Limb (tissue), 2 donors: ENCODE data around the gene CEP78.

Source experiments
- DNase-seq, 2 donors: peaks; one replicate each; pipeline ENCODE4 v3.0.0-alpha.2; 2016; ENCODE audit errors: extremely low spot score in 2 of 2

CEP78 gene

DNA sequence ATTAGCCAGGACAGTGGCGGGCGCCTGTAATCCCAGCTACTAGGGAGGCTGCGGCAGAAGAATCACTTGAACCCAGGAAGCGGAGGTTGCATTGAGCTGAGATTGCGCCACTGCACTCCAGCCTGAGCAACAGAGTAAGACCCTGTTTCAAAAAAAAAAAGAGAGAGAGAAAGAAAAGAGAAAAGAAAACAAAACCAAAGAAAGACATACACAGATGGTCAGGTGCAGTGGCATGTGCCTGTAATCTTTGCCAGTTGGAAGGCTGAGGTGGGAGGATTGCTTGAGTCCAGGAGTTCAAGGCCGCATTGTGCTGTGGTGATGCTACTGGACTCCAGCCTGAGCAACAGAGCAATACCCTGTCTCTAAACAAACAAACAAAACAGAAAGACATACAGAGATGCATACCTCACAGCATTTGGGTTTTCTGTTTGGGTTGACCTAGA, 51.1 kb downstream of the CEP78 start:
- DNase-seq = no peak

DNA sequence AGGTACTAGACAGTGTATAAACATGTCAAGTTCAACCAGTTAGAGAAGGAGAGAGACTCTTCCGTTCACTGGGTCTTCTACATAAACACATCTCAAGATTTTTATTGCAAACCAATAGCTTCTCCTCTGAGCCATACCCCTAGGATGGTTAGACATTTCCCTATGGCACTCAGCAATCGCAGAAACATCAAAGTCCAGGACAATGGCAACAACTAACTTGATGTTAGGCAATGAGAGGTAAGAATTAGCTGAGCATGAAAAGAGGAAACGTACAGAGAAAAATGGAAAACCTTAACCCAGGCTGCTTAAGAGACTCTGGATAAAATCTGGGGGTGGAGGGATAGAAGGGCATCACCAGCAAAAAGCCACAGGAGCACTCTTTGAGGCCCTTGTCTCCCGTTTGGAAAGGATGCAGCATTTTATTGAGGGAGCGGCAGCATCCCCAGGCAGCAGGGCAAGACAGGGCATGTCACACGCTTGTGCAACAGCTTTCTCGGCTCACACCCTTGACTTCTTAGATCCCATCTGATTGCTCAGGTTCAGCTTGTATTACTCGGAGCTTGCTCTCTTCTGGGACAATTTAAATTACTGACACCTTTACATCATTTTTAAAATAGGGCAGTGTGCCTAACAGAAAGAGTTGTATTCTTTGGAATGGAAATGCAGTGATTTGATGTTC, 52.5 kb downstream of the CEP78 start:
- DNase-seq = no peak

DNA sequence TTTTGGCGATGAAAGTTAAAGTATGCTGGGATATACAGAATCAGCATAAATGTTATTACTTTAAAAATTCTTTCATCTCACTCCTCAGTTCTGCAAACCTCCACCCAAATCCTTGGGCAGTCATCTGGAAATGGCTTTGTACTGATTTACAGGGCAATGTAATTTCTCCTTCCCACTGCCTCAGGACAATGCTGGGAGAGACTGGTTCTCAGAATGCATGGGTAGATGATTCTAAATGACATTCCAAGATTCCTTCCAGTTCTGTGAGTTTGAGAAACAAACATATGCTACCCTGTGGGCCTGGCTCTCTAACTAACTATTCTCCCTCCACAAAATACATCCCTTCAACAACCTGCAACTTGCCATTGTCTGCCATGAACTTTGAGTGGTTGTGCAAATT, 53.6 kb downstream of the CEP78 start:
- DNase-seq = no peak

DNA sequence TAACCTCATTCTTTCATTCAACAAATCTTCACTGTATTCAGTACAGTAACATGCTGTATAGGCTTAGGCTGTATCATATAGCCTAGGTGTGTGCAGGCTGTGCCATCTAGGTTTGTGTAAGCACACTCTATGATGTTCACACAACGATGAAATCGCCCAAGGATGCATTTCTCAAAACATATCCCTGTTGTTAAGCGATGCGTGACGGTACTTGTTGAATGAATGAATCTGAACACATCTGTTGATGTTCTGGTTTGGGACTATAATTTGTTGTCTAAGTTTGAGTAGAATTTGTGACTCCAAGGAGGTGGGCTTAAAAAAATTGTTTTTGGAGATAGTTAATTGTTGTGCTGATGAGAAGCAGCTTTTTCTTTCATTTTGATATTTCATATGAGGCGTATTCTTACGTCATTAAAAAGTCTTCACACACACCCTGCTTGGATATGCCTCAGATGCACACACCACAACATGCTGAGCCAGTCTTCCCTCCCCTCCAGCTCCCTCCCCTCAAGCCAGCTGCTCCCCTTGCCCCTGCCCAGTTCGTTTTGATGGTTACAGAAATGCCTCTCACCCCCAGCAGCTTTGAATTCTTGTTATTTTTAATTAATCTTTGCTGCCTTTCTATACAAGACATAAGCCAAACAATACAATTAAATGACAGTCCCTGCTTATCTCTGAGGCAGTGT, 55.5 kb downstream of the CEP78 start:
- DNase-seq = no peak

DNA sequence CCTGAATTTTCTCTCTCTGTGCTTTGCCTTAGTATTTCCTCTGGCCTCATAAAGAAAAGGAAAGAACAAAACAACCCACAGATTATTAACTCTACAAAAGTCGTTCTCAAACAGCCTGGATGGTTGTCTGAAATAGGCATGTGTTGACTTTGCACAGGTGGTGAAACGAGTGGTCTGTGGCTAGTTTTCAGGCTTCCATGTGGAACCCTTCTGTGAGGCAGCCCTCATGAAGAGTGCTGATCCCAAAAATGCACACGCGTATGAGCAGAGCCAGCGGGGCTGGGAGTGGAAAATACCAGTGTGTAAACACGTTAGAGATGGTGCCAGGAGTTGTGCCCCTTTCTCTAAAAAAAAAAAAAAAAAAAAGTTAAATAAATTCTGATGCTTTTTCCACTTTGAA, 56.2 kb downstream of the CEP78 start:
- no peak for DNase-seq

DNA sequence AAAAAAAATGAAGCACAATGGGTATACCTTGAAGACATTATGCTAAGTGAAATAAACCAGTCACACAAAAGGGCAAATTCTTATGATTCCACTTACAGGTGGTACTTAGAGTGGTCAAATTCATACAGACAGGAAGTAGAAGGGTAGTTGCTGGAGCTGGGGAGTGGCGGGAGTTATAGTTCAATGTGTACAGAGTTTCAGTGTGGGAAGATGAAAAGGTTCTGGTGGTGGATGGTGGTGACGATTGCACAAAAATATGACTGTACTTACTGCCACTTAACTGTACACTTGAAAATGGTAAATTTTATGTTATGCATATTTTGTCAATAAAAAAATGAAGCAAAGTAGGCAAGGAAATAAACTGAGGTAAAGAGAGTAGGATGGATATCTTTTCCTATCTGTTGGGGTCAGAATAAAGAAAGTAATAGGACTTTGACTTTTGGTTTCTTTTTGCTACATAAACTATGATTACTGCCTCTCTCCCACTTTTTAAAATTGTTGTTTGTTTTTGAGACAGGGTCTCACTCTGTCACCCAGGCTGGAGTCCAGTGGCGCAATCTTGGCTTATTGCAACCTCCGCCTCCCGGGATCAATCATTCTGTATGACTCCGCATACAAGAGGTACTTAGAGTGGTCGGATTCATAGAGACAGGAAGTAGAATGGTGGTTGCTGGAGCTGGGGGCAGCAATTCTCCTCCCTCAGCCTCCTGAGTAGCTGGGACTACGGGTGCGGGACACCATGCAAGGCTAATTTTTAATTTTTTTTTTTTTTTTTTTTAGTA, 57.0 kb downstream of the CEP78 start:
- no peak for DNase-seq

DNA sequence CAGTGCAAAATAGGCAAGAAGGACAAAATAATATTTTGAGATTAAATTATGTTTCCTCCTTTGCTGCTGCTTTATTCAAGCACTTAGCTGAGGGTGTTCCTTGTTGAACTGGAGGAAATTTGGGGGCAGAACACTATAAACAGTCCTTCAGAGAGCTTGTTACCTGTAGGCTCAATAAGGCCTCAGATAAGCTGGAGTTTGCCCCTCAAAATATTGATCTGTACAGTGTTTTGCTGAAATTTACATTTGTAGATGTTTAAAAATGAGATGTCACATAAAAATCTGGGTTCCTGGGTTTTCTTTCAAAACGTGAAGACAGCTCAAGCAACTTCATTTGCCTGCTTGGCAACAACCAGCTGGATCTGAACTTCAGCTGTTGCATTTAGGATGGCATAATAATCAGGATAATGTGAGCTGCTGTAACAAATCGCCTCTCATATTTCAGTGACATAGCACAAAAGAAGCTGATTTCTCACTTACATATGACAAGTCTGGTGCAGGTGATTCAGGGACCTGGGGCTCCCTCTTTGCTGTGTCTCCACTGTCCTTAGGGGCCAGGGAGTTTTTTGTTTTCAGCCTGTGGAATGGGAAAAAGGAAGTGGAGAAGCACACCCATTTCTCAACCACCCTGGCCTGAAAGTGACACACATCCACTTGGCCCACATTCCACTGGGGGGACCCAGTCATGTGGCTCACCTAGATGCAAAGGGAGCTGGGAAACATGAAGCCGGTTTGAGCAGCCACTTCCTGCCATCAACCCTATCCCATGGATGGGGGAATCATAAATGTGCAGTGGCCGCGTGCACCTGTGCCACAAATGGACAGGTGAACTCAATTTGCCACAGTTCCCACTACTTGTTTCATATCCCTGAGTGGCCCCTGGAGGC, 58.7 kb downstream of the CEP78 start:
- DNase-seq = no peak

DNA sequence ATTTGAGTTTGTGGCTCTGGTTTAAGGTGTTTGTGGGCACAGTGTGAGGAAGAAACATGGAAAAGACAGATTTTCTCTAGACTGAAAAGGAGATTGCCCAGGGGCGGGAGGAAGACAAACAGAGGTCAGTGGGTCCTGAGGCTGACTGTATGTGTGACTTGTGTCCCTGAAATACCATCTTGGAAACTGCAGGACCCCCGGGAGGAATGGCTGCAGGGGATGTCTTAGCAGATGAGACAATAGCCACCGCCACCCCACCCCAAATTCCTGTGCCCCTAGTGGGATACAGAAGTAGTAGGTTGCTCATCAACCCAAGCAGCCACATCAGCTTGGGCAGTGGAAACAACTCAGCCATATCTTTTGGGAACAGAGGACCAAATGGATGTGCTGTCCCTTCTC, 59.3 kb downstream of the CEP78 start:
- no peak for DNase-seq

DNA sequence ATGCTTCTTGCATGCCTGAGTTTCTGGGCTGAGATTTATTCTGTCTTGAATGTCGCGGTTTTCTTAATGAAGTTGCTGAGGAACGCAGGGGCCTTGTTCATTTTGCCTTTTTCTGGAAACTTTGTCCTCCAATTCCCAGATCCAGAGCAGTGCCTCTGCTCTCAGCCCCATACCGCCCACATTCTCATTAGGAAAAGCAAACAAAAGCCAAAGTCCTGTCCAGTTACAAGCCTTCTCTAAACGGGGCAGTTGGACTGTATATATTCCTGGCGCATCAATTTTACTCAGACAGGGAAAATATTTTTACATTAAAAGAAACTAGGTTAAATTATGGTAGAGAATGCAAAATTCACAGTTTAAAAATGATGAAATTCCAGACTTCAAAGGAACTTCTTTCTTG, 59.9 kb downstream of the CEP78 start:
- no peak for DNase-seq

DNA sequence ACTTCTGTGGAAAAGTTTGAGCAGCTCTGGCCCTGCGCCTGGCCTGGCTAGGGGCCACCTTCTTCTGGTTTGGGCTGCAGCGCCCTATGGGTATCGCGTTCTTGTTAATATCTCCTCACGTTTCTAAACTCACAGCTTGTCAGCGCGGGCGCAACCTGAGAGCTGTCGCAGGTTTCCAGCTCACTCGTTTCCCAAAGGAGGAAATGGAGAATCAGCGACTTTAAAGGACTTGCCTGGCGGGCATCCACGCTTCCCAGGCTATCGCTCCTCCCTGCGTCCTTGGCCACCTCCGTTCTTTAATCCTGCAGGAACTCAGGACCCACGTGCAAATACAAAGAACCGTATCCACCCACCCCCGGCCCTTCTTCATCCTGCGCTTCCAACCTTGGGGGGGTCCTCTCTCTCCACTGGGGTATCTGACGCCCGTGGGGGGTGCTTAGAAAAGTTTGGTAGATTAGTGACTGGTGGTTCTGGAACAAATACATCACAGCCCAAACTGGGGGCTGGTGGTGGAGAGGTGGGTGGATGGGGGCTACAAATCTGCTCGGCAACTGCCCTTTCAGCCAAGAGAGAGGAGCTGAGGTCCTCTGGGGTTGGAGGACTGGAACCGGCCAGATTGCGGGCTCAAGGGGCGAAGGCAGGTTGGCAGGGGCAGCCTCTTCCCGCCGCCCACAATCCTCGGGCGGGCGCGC, 60.5 kb downstream of the CEP78 start:
- DNase-seq = peak; percentile 72 to 81

DNA sequence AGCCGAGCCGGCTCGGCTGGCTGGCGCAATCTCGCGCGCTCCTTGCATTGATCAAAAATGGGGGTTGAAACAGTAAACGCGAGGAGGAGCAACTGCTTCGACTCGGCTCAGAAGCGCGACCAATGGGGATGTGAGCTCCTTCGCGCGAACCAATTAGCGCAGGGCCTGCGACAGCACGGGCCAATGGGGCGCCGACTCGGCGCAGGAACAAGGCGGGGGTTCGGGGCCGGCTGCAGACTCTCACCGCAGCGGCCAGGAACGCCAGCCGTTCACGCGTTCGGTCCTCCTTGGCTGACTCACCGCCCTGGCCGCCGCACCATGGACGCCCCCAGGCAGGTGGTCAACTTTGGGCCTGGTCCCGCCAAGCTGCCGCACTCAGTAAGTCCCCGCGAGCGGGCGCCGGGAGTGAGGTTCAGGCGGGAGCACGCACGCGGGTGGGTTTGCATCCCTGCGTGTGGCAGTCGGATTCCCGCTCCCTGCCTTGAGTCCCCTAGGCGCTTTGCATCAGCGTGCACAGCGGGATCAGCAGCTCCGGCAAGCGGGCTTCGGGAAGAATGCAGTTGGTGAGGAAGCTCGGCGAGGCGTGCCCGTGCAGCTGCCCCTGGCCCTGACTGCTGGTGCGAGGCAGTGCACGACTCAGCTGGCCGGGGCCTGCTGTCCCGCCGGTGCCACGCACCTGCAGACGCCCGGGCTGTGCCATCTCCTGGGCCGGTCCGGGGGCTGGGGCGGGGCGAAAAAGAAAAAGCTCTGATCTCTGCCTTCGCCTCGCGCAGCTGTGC, 61.2 kb downstream of the CEP78 start, which contains the start of gene PSAT1:
Gene PSAT1, plus strand, starts transcription at position 233 of the 779 bp plus-strand sequence. Its CDS starts 86 bp downstream, at position 319.
- DNase-seq = peak; percentile 92 to 95

DNA sequence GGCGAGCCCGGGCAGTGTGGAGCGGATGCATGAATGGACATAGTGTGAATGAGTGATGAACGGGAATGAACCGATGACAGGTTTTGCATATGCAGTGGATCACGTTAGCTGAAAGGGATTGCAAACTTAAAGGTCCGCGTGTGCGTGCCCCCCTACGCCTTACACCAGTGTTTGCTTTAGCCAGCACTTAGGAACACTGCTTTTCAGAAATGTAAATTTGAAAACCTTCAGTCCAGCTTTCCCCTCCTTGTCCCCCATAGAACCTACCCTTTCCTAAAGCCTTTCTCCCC, 61.7 kb downstream of the CEP78 start:
- no peak for DNase-seq

DNA sequence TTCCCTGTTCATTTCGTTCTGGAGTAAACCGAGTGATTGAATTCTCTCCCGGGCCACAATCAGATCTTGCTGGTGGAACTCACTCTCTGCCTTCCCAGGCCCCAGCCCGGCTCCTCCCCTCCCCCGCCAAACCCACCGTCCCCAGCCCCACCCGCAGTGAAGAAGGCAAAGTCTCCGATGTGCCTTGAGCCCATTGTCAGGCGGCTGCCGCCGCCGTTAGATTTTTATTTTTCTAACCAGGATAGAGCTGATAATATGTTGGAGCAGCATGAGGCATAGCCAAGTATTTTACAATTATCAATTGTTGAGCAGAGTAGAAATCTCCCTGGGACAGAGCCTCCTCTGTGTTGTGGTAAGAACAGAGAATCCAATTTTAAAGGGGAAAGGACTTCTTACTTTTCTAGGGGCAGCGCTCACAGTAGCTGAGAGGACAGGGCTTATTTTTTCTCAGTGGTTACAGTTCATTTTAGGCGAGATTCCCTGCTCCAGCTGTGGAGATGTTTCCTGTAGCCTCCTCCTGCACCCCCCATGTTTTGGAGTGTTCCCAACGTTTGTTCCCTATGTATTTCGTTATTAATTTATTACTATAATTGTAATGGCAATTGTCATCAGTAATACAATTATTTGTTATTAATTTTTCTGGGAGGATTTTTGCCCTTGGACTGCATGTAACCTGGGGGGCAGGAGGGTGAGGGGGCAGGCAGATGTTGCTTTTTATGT, 62.3 kb downstream of the CEP78 start:
- DNase-seq = peak in 1 of 2 donors; percentile 57

DNA sequence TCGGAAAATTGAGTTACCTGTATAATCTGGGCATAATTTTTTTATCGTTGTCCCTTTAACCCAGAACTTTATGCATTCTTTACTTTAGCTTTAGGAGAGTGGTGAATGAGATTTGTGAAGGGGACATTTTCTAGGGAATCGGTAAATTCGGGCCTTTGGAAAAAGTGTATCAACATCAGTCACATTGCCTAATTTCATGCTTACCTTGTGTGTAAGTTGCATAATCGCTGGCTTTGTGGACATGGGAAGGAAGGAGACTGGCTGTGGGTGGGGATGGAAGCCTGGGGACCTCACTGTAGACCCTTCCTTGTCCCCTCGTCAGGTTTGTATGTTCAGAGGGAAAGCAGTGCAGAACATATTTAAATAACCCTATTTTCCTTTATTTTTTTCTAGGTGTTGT, 64.3 kb downstream of the CEP78 start:
- DNase-seq = no peak

DNA sequence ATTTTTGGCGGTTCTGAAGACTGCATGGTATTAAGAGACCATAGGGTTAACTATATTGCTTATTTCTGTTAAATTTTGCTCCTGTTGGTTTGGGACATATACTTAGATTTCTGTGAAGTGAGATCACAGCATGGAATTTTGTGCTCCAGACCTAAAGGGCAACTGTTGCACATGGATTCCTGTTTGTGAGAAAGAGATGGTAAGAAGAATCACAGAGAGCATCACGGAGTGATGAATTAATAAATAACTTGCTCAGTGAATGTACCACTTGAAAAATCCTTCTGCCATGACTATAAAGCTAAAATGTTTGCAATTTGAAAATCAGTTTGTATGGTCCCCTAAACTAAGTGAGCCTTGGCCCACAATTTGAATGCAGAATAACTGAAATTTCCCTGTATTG, 65.6 kb downstream of the CEP78 start:
- DNase-seq = no peak

DNA sequence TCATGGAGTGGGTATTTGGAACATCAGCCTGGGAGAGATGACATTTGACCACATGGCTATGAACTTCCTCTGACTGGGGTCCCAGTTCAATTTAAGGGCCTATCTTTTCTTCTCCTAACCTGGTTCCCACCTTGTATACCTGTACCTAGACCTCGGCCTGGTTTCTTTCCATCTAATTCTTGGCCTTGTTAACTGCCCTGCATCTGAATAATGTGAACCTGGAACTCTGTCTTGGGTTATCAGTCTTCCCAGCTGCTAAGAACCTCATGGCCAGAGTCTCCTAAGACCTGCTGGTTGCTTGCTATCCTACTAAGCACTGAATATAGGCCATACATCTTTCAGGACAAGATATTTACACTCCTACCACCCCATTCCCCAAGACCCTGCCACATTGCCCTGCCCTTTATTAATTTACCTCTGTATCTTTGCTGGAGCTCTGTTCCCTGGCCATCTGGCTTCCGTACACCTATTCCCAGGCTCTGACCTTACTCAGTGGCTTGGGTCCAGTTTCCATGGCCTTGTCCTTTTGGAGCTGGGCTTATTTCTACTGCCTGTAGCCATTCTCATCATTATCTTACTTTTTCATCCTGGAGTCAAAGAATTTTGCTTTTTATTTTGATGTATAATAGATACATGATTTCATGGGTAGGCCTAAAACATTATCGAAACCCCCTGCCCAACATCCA, 67.6 kb downstream of the CEP78 start:
- DNase-seq = no peak

DNA sequence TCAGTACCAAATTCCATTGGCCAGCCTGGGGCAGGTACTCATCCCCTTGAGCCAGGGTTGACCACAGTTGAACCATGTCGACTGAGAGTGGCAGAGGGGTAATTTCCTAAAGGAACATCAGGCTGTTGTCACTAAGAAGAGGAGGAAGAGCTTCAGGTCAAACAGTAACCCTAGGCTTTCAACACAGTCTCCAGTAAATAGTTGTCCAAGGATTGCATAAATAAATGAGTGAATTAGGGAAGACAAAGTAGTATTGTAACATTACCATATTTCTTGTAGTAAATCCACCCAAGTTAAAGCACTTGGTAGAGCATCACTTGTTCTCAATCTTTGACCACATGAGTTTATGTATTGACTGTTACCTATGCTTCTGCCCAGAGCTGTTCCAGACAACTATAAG, 68.5 kb downstream of the CEP78 start:
- no peak for DNase-seq

DNA sequence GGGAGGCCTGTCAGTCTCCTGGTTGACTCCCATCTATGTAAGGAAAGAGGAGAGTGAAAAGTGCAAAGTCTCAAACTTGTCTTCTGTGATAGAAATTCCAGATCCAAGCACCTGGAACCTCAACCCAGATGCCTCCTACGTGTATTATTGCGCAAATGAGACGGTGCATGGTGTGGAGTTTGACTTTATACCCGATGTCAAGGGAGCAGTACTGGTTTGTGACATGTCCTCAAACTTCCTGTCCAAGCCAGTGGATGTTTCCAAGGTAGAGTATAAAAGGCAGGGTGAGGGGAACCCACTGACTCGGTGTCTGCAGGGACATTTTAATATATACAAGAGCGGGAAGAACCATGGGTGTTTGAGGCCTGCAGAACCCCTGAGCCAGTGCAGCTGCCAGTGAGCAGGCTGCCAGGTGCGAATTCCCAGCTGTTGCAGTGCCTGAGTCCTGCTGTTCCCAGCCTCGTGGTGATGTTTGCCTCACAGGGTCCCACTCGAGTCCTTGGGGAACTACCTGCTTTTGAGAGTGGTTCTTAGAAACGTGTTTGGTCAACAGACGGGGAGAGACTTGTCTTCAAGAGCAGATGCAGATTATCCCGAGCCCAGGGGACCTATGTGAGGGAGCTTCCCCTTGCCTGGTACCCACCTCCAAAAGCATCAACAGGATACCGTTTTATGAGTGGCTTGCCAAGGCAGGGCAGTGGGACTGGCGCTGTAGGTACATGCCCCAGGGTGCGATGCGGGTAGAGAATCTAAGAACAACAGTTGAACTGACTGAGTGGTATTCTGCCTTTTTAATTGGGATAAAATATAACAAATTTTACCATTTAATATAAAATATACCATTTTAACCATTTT, 70.6 kb downstream of the CEP78 start:
- DNase-seq = no peak
